ENCODE measurements around the gene GNG7. TPM values are rescaled to one million over a fixed set of nuclear protein-coding genes. Genes with fewer than 3 reads are reported as not detected.
"Not testable (repeated sequence)": the region's sequence is repeated elsewhere in the genome, so short reads cannot be mapped to it uniquely, and the experiment has no call there.

The GNG7 gene
- total RNA-seq, 1 donor, result not detected

DNA sequence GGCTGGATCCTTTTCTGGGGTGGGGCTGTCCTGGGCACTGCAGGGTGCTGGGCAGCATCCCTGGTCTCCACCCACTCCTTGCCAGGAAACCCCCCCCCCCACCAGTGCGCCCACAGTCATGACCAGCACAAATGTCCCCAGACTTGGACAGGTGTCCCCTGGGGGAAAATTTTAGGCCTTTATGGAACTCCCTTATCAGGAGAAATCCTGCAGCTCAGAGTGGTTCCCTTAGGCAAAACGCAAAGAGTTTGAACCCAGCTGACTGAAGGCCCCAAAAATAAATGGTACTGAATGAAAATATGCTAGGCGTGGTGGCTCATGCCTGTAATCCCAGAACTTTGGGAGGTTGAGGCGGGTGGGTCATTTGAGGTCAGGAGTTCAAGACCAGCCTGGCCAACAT, 174.8 kb downstream of the GNG7 start:
- H3K4me3 ChIP-seq (ENCODE audit: low read depth, low read length), result no peak overlapping the region
- no peak for DNase-seq (ENCODE audit: low read depth)
- TF ChIP-seq CTCF (IDR thresholded peaks at IDR 0.05; ENCODE audit: insufficient read depth, low read depth, low read length), result no peak

- no peak overlapping the region for H3K4me3 ChIP-seq (ENCODE audit: low read depth, low read length)
- no peak for TF ChIP-seq CTCF (IDR thresholded peaks at IDR 0.05; ENCODE audit: insufficient read depth, low read depth, low read length)
- DNase-seq (ENCODE audit: low read depth), result no peak
Observed at GRCh38 chr19:2527171-2527570, 175.3 kb downstream of the GNG7 start.

GRCh38 chr19:2524840-2525723, 177.4 kb downstream of the GNG7 start:
- DNase-seq (ENCODE audit: low read depth), result peak; percentile 57
- no peak for TF ChIP-seq CTCF (IDR thresholded peaks at IDR 0.05; ENCODE audit: insufficient read depth, low read depth, low read length)
- peak overlapping the region; percentile 1 for H3K4me3 ChIP-seq (ENCODE audit: low read depth, low read length)

- H3K4me3 ChIP-seq (ENCODE audit: low read depth, low read length), result no peak overlapping the region
- no peak for TF ChIP-seq CTCF (IDR thresholded peaks at IDR 0.05; ENCODE audit: insufficient read depth, low read depth, low read length)
- no peak for DNase-seq (ENCODE audit: low read depth)
Observed at GRCh38 chr19:2524361-2524839, 178.1 kb downstream of the GNG7 start.

- TF ChIP-seq CTCF (IDR thresholded peaks at IDR 0.05; ENCODE audit: insufficient read depth, low read depth, low read length), result peak; percentile 43
- peak; percentile 59 for DNase-seq (ENCODE audit: low read depth)
- H3K4me3 ChIP-seq (ENCODE audit: low read depth, low read length), result no peak overlapping the region
Observed at GRCh38 chr19:2523630-2524311, 178.7 kb downstream of the GNG7 start.

DNA sequence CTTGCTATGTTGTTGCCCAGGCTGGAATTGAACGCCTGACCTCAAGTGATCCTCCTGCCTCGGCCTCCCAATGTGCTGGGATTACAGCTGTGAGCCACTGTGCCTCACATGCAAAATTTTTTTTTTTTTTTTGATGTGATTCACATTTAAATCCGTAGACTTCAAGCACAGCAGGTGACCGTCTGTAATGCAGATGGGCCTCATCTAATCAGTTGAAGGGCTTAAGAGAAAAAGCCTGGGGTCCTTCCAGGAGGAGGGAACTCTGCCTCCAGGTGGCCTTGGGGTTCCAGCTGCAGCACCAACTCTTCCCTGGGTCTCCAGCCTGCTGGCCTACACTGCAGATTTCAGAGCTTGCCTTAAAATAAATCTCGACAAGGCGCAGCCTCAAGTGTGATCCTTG, 183.0 kb downstream of the GNG7 start:
- DNase-seq (ENCODE audit: low read depth), result no peak
- no peak overlapping the region for H3K4me3 ChIP-seq (ENCODE audit: low read depth, low read length)
- TF ChIP-seq CTCF (IDR thresholded peaks at IDR 0.05; ENCODE audit: insufficient read depth, low read depth, low read length), result no peak

DNA sequence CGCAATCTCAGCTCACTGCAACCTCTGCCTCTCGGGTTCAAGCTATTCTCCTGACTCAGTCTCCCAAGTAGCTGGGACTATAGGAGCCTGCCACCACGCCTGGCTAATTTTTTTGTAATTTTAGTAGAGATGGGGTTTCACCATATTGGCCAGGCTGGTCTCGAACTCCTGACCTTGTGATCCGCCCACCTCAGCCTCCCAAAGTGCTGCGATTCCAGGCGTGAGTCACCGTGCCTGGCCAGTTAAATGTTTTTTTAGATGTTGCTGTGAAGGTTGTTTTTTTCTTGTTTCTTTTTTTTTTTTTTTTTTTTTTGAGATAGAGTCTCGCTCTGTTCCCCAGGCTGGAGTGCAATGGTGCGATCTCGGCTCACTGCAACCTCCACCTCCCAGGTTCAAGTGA, 183.6 kb downstream of the GNG7 start:
- DNase-seq (ENCODE audit: low read depth); H3K4me3 ChIP-seq (ENCODE audit: low read depth, low read length): not testable (repeated sequence)
